ENCODE results near the gene PREPL. TPM values are rescaled to one million over a fixed set of nuclear protein-coding genes. Genes with fewer than 3 reads are reported as not detected.

Gene PREPL
- polyA plus RNA-seq, 10 donors, result 95.4 to 207 (median 150) TPM

Other genes starting within 250 kb of the PREPL start
- gene PPM1B, start 192.6 kb downstream of the PREPL start, polyA plus RNA-seq (ENCODE audit: insufficient read length in 10 of 10), result 10 to 100 TPM; 28.1 to 40.6 (median 32.8) TPM
- gene SLC3A1, start 86.0 kb downstream of the PREPL start, polyA plus RNA-seq (ENCODE audit: insufficient read length in 10 of 10), result 1 to 10 TPM in 4 of 10 donors, under 1 TPM in 6; 0.37 to 2.3 (median 0.72) TPM
- gene CAMKMT, start 453 bp upstream of the PREPL start, polyA plus RNA-seq (ENCODE audit: insufficient read length in 10 of 10), result 1 to 10 TPM; 3.5 to 8.9 (median 5.9) TPM

All from muscle of back (tissue), 10 donors.